MM.1S (cell line): ENCODE results near the gene EEPD1.

Experiments
- DNase-seq: peaks from one replicate; pipeline ENCODE4 v3.0.0-alpha.2; 2015
- H2AFZ ChIP-seq: fragments of 300-600 bp; sonication (generic); 2 replicates; pipeline ENCODE4 v1.6.0; 2016; ENCODE audit warnings: antibody characterized with exemption, low read length
- H3F3A ChIP-seq: fragments of 300-600 bp; sonication (generic); 2 replicates; pipeline ENCODE4 v1.6.1; 2016; ENCODE audit warnings: mild to moderate bottlenecking, antibody characterized with exemption, low read length, moderate library complexity, mixed read lengths; ENCODE audit not compliant: insufficient read depth
- H3K27ac ChIP-seq: fragments of 300-600 bp; sonication (generic); 2 replicates; pipeline ENCODE4 v1.5.1; 2016; ENCODE audit warnings: mild to moderate bottlenecking, low read length
- H3K27me3 ChIP-seq: fragments of 300-600 bp; sonication (generic); replicated peaks from 2 replicates; pipeline ENCODE4 v1.6.0; 2016; ENCODE audit warnings: low read length; ENCODE audit not compliant: insufficient read depth
- H3K36me3 ChIP-seq: fragments of 300-600 bp; sonication (generic); replicated peaks from 2 replicates; pipeline ENCODE4 v1.6.1; 2016; ENCODE audit warnings: mild to moderate bottlenecking, low read length, mixed read lengths; ENCODE audit not compliant: insufficient read depth
- H3K4me1 ChIP-seq: fragments of 300-600 bp; sonication (generic); 2 replicates; pipeline ENCODE4 v1.6.1; 2016; ENCODE audit warnings: low read length, mixed read lengths
- H3K4me2 ChIP-seq: fragments of 300-600 bp; sonication (generic); 2 replicates; pipeline ENCODE4 v1.6.0; 2016; ENCODE audit warnings: low read depth, low read length
- H3K4me3 ChIP-seq: fragments of 300-600 bp; sonication (generic); 2 replicates; pipeline ENCODE4 v1.5.1; 2016; ENCODE audit warnings: low read length, mixed read lengths
- H3K79me2 ChIP-seq: fragments of 300-600 bp; sonication (generic); 2 replicates; pipeline ENCODE4 v1.6.1; 2016; ENCODE audit warnings: mixed run types, low read length, mixed read lengths
- H3K9ac ChIP-seq: fragments of 300-600 bp; sonication (generic); 2 replicates; pipeline ENCODE4 v1.6.1; 2016; ENCODE audit warnings: low read length, mixed read lengths
- H3K9me2 ChIP-seq: fragments of 300-600 bp; sonication (generic); replicated peaks from 2 replicates; pipeline ENCODE4 v1.6.1; 2016; ENCODE audit warnings: mild to moderate bottlenecking, low read length, mixed read lengths; ENCODE audit not compliant: insufficient read depth
- H3K9me3 ChIP-seq: fragments of 300-600 bp; sonication (generic); replicated peaks from 2 replicates; pipeline ENCODE4 v1.6.1; 2016; ENCODE audit warnings: mild to moderate bottlenecking, low read length, mixed read lengths; ENCODE audit not compliant: insufficient read depth
- H4K20me1 ChIP-seq: fragments of 300-600 bp; sonication (generic); 2 replicates; pipeline ENCODE4 v1.6.1; 2016; ENCODE audit warnings: mild to moderate bottlenecking, low read length, moderate library complexity, mixed read lengths; ENCODE audit not compliant: insufficient read depth
- EZH2 ChIP-seq: fragments of 300-600 bp; sonication (generic); optimal IDR thresholded peaks from 2 replicates; pipeline ENCODE3; 2017; ENCODE audit warnings: low read depth, mild to moderate bottlenecking, antibody characterized with exemption, low read length, mixed read lengths
- EZH2phosphoT487 ChIP-seq: fragments of 300-600 bp; sonication (generic); IDR thresholded peaks from 2 replicates; pipeline ENCODE4 v1.6.1; 2018; ENCODE audit warnings: antibody characterized with exemption, low read length
- TF ChIP-seq, protein P1 (sequence below): fragments of 300-600 bp; sonication (generic); IDR thresholded peaks from 2 replicates; pipeline ENCODE4 v1.5.1; 2016; ENCODE audit warnings: antibody characterized with exemption, low read length, mixed read lengths

Gene EEPD1

DNA sequence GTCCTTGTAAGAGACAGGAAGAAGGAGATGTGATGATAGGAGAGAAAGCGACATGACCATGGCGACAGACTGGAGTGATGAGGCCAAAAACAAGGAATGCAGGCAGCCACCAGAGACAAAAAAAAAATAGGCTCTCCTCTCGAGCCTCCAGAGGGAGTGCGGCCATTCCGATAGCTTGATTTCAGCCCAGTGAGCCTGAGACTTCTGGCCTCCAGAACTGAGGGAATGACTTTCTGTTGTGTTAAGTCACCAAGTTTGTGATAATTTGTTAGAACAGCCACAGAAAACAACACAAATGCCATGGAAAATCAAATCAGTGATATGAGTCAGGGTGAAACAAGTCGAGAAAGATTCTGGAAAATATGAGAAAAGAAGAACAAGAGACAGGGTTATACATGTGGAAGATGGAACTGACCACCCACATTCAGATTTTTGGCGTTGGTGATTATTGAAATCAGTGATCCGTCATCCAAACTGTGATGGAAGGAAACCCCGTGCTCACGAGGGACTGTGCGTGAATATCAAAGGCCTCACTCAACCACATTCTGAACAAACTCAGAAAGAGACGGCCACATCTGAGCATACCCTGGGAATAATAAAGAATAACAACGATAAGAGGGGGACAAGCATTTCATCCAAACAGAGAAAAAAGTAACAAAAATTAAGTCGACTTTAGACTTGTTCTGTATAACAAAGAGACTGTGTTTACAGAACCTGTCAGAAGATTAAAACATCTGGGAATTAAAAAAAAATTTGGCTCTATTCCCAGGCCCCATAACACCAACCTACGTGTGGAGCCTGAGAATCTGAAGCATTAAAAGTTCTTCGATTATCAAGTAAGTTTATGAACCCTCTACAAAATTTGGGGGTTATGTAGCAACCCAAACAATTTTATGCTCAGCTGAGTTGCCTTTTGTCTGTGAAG, 72.1 kb downstream of the EEPD1 start:
- TF ChIP-seq EZH2phosphoT487 = no peak
- TF ChIP-seq, protein P1, sequence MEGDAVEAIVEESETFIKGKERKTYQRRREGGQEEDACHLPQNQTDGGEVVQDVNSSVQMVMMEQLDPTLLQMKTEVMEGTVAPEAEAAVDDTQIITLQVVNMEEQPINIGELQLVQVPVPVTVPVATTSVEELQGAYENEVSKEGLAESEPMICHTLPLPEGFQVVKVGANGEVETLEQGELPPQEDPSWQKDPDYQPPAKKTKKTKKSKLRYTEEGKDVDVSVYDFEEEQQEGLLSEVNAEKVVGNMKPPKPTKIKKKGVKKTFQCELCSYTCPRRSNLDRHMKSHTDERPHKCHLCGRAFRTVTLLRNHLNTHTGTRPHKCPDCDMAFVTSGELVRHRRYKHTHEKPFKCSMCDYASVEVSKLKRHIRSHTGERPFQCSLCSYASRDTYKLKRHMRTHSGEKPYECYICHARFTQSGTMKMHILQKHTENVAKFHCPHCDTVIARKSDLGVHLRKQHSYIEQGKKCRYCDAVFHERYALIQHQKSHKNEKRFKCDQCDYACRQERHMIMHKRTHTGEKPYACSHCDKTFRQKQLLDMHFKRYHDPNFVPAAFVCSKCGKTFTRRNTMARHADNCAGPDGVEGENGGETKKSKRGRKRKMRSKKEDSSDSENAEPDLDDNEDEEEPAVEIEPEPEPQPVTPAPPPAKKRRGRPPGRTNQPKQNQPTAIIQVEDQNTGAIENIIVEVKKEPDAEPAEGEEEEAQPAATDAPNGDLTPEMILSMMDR = no peak
- no peak for TF ChIP-seq EZH2
- Histone ChIP-seq H3K4me3 (no peak overlapping the region), H3K9ac (no peak overlapping the region), H3F3A (no peaks in the 10 kb centered on the region), H4K20me1 (no peaks in the 10 kb centered on the region), H3K36me3 (no peaks in the 10 kb centered on the region), H3K27ac (no peak overlapping the region), H3K4me2 (no peak overlapping the region), H3K79me2 (no peaks in the 10 kb centered on the region), H3K27me3 (no peaks in the 10 kb centered on the region), H3K9me2 (no peaks in the 10 kb centered on the region), H2AFZ (no peak overlapping the region), H3K4me1 (no peaks in the 10 kb centered on the region), H3K9me3 (no peaks in the 10 kb centered on the region)
- no peak for DNase-seq

DNA sequence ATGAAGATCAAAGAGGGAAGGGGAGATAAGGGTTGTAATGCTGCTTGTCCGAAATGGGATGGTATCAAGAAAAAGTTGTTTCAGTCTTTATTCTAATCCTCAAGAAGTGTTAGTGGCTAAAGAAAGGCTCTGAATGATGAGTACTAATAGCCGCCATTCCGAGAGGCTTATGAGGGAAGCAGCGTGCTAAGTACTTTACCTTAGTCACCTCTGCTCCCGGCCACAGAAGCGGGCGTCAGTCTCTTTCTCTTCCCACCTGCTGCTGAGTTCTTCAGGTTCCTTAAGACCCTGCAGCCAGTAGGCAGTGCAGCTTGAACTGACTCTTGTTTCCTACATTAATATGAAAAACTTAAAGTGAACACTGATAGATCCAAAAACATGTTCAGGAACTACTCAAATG, 73.1 kb downstream of the EEPD1 start:
- no peak overlapping the region for H3K4me2 ChIP-seq
- H3K27ac ChIP-seq = no peak overlapping the region
- H3K9me3 ChIP-seq = no peaks in the 10 kb centered on the region
- H3K9ac ChIP-seq = no peak overlapping the region
- H4K20me1 ChIP-seq = no peaks in the 10 kb centered on the region
- H3K36me3 ChIP-seq = no peaks in the 10 kb centered on the region
- no peaks in the 10 kb centered on the region for H3K9me2 ChIP-seq
- no peaks in the 10 kb centered on the region for H3F3A ChIP-seq
- no peaks in the 10 kb centered on the region for H3K79me2 ChIP-seq
- H3K4me1 ChIP-seq = no peaks in the 10 kb centered on the region
- no peak overlapping the region for H3K4me3 ChIP-seq
- H2AFZ ChIP-seq = no peak overlapping the region
- H3K27me3 ChIP-seq = no peaks in the 10 kb centered on the region
- TF ChIP-seq, protein P1 = no peak
- TF ChIP-seq EZH2phosphoT487 = no peak
- TF ChIP-seq EZH2 = no peak
- DNase-seq = no peak

DNA sequence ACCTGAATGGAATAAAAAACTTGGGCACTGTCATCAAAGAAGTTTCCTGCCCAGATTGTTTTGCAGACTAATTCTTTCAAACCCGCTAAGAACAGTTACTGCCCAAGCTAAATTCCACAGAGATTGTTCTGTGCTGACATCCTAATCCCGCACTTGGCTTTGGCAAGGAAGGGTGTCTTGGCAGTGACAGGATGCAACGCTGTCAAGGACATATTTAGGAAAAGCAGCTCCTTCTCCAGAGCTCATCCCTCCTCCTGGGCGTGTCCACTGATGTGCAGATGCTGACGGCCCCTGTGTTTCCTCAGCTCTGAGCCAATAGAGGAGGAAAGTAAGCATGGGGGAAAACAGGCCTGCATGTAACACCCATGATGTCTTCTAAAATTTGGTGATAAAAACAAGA, 74.2 kb downstream of the EEPD1 start:
- no peak overlapping the region for H2AFZ ChIP-seq
- no peaks in the 10 kb centered on the region for H3K36me3 ChIP-seq

More for the DNA sequence above, 74.2 kb downstream of the EEPD1 start:
- Histone ChIP-seq H3K27ac (no peak overlapping the region), H3K9ac (no peak overlapping the region), H3K4me2 (no peak overlapping the region), H3K27me3 (no peaks in the 10 kb centered on the region), H3K79me2 (no peaks in the 10 kb centered on the region), H3K9me2 (no peaks in the 10 kb centered on the region), H3K4me1 (no peaks in the 10 kb centered on the region), H3K9me3 (no peaks in the 10 kb centered on the region), H3K4me3 (no peak overlapping the region), H4K20me1 (no peaks in the 10 kb centered on the region), H3F3A (no peaks in the 10 kb centered on the region)
- TF ChIP-seq EZH2phosphoT487 (no peak), EZH2 (no peak)
- TF ChIP-seq, protein P1 = no peak
- DNase-seq = no peak
